SIG-M5 treated with dmso at 0.1 percent for 504 hours (cell line): ENCODE results near the gene DBH.
"Not testable (repeated sequence)": the region's sequence is repeated elsewhere in the genome, so short reads cannot be mapped to it uniquely, and the experiment has no call there.

Experiments
- DNase-seq: peaks from one replicate; lab custom pipeline; 2025; ENCODE audit not compliant: unreplicated experiment; lab: John Stamatoyannopoulos, UW

Gene DBH

DNA sequence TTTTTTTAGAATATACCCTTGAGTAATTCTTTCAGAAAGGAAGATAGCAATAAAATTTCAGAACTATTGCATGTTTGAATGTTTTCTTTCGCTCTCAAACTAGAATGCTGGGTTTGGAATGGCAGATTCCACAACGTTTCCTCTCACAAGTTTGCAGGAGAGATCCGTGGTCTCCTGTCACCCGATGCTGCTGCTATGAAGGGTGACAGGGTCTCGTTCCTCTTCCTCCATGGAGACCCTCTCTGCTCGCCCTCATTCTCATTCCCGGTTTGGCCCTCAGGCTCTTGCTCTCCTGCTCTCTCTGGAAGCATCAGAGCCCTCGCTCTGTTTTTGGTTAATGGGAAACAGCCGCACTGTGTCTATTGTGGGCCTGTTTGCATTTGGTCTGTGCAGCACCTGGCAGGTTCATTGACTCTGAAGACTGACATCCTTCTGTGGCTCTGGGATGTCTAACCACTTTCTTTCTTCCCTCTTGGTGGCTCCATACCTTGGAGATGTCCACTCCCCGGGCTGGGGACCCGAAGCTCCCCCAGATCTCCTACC is 14.4 kb upstream of the DBH start:
- DNase-seq, result no peak

DNA sequence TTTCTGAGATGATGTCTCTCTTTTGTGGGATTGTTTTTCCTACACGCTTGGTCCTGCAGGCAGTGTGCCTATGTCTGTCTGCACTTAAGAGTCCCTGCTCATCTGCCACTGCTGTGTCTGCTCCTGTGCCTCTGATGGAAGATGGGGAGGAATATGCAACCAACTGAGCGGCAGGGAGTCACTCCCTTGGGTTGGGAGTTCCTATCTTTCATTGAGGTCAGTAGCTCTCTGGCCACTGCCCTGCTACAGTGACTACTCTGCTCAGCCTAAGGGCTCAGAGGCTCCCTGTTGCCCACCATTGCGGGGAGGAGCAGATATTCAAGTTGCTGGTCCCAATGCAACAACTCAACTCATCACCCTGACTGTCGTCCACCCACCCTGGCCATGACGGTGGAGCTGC is 13.6 kb upstream of the DBH start:
- DNase-seq, result no peak

DNA sequence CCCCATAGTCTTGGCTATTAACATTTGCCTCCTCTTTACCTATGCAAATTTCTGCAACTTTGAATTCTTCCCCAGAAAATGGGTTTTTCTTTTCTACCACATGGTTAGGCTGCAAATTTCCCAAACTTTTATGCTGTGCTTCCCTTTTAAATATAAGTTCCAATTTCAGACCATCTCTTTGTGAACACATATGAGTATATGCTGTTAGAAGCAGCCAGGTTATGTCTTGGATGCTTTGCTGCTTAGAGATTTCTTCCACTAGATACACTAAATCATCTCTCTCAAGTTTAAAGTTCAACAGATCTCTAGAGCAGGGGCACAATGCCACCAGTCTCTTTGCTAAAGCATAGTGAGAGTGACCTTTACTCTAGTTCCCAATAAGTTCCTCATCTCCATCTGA is 10.2 kb upstream of the DBH start:
- not testable (repeated sequence) for DNase-seq

DNA sequence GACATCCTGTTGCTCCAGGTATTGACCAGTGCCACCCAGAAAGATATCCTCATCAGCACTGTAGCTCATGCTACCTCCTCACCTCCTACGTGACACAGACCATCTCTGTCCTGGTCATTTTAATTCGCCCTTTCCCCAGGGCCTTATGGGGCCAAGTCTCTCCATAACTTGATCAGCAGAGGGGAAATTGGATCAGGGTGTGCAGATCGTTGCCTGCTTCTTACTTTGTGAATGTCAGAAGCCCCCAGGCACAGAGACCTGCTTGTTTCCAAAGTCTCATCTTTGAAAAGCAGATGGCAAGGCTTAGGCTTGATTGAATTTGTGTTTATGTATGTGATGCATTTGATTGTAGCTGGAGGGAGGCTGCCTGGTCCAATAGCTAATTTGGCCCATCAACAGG is 8.8 kb upstream of the DBH start:
- no peak for DNase-seq

DNA sequence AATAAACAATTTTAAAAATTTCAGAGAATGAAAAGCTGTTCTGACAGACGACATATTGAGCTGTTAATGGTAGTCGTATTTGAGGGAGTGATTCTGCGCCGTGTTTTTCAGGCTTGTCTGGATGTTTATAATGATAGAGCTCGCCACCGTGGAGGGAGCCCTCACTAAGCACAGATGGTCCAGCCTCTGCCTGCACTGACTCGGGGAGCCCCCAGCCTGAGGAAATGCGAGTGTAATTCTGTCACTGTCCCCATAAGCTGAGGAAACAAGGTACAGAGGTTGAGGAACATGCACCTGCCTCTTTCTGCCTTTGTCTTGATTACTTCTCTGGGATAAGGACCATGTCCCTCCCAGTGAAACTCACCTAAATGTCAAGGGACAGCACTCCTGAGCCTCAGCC is 7.4 kb upstream of the DBH start:
- no peak for DNase-seq

DNA sequence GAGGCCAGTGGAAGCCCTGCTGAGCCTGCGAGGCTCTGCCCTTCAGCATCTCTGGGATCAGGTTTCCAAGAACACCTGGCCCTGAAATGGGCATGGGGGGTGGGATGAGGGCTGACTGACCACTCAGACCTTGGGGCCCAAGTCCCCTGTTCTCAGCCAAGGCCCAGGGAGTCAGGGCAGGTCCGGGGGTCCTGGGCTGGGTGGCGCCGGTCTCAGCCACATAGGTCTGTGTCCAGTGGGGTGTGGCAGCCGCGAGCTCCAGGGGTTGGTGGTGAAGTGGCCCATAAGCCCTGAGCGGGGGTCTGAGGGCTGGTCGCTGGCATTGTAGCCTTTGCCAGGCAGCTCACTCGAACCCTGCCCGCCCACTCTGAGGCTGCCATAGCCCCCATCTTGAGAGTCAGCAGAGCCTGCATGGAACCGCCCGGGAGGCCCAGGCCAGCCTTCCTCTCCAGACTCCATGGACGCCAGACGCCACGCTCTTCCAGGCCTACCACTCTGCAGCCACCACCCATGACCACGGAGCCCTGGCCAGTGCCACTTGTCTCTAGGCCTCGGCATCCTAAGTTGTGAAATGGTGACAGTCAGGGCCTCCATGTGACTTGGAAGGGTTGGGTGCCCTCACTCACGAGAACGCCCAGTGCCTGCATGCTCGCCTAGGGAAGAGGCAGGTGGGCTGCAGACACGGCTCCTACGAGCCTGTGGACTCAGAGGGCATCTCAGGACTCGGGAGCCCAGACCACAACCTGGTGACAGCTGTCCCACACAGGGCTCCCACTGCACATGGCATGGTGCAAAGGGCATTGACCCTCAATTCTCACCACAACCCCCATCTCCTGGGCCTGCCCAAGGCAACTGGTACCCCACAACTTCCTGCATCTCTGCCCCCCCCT is 6.7 kb upstream of the DBH start:
- no peak for DNase-seq

DNA sequence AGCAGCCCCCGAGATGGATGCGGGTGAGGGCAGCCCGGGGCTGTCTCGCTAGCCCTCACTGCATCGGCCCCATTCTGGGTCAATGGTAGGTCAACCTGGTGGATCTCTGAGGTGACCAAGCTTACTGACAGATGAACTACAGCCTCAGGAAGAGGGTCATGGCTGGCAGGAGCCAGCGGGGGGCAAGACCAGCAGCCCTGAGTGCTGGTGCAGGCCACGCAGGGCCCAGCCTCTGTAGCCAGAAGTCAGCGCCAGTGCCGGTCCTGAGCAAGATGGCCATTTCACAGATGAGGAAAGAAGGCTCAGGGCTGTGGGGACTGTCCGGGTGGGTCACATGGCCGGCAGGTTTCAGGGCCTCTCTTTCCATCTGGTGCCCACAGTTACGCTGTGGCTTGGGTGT is 5.1 kb upstream of the DBH start:
- DNase-seq, result no peak

DNA sequence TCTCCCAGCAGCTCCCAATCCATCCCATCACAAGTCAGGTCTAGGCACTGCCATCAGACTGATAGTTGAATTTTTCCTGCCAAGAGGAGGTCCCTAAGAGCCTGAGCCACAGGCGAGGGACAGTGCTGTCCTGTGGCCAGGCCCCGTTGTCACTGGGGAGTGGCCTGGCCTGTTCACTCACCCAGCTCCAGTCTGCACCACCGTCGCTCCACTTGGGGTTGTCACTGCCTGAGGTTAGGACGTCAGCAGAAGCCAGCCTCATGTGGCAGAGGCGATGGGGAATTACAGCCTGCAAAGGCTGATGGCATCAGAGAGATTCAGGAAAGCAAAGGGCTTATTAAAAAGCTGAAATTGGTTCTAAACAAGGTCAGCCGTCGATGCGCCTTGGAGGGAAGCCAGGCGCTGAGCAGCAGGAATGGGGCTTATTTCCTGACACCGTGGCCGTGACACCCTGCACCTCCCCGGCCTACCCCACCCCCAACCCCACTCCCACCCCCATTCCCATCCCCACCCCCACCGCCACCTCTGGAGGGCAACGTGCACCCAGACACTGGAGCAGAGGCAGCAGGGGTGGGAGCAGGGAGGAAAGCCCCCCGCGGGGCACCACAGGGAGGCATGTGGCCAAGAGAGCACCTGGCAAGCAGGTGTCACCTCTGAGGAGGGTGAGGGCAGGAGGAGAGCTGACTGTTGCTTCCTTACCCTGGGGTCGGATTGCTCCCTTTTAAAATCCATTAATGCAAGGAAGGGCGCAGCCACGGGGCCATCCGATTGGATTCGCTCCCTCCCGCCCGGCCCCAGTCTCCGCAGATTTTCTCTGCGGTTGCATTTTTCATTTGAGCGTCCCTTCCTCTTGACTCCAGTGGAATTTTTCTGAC is 3.1 kb upstream of the DBH start:
- no peak for DNase-seq

DNA sequence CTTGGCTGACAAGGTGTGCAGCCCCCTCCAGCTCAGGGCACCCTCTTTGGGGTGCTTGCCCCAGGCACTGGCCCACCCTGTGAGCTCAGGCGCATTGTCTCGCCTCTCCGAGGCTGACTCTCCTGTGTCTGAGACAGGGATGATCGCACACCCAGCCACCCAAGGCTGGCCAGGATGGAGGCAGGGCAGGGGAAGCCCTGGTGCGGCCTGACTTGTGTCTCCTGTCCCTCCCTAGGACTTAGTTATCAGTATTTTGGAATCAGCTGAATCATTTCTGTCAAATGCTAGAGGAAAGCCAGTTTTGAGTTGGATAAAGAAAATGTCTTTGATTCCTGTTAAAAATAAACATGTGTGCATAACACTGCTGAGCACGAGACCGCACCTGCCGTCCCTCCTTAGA is 2.5 kb upstream of the DBH start:
- no peak for DNase-seq

DNA sequence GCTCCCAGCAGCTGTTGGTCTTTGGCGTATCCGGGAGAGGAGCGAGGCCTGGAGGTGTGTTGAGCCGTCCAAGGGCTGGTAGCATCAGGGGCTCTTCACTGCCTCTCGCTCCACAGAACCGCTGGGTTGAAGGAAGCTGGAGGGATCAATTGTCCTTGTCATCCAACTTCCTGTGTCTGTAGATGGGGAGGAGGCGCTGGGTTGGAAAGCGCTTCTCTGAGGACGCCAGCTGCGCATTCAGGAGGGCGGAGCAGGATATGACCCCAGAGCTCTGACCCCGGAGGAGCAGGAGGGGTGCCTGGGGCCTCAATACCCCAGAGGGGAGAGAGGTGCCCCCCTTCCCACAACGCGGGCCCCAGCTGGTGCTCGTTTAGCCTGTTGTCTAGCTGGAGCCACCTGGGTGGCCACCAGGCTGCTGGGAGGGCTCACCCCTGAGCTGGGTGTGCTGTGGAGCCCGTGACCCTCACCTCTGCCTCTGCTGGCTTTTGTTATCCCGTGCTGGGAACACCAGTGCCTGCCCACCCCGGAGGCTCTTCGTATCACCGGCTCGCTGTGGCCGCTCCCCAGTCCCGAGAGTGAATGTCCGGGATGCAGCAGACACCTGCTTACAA is 2.0 kb upstream of the DBH start:
- DNase-seq, result no peak

DNA sequence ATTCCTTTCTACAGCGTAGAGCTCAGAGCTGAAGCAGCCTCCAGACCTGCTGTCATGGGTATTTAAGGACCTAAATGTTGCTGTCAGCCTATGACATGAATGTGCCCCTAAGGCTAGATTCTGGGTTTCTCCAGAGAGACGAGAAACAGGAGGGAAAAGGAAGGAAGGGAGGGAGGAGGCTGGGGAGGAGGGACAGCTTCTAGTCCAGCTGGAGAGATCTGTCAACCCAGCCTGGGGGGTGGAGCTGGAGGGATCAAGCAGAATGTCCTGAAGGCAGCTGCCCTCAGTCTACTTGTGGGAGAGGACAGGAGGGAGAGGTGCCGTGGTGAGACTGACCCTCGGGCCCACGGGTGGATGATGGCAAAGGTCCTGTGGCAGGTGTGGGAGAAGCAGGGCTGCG is 1.1 kb upstream of the DBH start:
- no peak for DNase-seq

DNA sequence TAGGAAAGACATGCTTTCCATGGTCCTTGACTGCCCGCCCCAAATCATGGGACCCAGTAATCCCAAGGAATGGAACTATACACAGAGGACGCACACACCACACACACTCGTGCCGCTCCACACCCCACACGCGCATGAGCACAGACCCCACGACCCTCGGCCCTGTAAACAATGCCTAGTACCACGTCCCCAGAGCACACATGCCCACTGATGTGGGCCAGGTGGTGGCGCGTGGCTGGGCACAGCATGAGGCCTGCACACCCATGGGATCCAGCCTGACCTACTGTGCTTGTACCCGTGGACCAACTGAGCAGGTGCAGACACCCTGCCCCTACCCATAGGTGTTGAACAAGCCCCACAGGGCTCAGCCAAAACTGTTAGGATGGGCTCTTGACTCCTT is 739 bp downstream of the DBH start:
- DNase-seq, result no peak

DNA sequence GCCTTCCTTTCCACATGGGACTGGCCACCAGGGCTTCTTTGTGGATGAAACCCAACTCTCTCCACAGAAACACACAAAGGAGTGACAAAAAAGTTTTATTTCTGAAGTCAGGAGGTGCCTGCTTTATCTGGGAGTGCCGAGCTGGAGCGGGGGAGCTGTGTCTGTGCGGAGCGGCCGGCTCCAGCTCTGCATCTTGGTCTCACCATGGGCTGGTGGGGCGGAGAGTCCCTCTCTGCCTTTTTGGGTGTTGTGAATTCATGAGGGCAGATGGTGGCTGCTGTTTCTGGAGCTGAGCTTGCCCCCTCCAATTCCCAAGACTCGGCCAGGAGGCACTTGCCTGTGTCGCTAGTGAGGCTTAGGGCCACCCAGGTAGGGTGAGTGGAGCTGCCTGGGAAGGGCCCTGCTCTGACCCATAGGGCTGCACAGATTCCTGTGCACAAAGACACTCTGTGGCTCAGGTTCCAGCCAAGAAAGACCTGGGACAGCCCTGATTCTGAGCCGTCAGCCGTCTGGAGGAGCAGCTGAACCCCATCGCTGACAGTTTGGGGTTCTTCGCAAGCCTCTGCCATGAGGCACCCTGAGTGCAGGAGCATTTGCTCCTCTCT is 1.4 kb downstream of the DBH start:
- no peak for DNase-seq

DNA sequence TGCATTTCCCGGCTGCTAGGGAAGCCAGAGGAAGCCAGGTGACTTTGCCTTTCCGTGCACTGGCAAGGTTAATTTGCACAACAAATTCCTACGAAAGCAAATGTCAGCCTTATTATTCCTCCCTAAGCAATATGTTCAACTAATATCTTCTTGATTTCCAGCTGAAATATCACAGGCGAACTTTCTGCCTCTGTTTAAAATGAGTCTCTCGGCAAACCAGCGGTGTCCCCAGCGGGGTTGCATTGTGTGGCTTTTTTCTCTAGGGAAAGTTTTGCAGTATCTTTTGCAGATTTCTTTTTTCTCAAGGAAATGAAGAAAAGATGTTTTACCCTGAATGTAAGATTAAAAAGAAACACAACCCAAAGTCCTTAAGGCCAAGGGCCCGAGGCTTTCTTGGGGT is 1.9 kb downstream of the DBH start:
- DNase-seq, result no peak

DNA sequence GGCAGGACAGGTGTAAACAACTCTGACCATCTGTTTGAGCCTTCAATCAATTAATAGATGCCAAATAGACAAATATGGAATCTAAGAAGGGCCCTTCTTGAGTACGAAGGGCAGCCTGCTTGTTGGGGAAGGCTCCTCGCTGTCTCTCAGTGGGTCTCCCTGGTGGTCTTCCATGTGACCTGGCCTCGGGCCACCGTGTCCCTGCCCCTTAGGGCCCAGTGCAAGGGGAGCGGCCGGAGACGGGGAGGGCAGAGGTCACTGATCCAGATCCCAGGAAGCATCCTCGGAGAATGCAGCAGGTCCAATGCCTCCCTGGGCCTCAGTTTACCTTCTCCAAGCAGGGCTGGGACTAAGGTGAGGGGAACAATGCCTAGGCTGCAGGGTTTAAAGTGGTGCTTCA is 2.5 kb downstream of the DBH start:
- no peak for DNase-seq

DNA sequence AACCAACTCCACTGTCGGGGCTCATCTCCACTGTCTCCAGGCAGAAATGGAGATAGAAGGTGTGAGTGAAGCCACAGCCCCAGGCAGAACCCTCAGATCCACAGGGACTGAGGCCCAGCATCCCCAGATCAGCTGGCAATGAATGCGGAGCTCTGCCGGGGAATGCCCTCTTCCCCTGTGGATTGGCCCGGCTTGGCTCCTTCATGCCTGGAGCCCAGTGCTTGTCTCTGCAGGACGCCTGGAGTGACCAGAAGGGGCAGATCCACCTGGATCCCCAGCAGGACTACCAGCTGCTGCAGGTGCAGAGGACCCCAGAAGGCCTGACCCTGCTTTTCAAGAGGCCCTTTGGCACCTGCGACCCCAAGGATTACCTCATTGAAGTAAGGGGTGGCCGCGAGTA is 3.5 kb downstream of the DBH start:
- no peak for DNase-seq

DNA sequence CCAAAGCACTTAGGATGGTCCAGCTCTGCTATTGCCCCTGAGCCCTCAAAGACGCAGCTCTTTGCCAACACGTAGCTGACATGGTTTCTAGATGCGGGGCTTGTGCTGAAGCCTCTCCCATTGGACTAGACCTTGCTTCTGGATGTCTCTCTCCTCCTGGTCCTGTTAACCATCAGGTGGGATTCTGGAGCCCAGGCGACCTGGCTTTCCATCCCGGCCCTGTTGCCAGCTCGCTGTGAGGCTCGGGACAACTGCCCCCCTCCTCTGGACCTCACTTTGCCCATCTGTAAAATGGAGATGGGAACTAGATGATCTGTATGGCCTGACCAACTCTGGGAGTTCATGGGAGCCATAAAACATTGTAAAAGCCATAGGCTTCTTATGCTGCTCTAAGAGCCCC is 4.0 kb downstream of the DBH start:
- DNase-seq, result no peak

DNA sequence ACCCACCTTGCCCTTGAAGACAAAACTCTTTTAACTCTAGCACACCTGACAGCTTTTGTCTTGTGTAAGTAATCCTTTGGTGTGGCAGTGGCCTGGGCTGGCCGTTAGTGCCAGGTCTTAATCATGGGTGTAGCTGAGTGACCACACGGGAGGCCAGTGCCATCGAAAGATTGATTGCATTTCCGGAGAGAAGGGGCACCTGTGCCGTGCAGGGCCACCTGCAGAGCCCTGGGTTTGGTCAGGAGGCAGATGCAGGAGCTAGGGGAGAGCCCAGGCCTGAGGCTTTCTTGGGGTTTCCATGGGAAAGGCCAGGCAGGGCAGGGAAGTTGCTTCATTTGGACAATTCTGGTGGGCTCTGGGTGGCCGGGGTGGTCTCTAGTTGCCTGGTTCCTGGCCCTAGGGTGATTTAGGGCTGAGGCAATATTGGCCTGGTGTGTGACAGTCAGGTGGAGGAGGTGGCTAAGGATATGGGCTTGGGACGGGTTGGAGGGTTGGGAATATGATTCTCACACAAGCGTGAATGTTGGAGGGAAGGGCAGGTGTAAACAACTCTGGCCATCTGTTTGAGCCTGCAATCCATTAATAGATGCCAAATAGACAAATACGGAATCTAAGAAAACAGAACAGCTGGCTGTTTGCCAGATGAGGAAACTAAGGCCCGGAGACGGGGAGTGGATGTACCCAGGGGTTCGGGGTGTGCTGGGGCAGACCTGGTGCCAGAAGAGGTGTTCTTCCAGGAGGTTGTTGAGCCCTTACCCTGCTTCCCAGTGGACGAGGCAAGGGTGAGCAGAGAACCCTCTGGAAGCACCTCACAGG is 4.6 kb downstream of the DBH start:
- DNase-seq, result no peak

DNA sequence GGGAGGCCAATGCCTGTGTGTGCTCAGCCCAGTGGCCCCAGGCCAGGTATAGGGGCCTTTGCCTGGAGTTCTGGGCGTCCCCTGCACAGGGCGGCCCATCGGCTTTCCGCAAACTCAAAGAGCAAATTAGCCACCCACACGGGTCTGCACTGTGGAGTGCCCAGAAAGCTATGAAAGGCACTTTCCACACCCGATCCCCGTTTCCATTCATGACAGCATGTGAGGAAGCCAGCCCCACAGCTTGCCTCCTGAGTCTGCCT is 5.2 kb downstream of the DBH start:
- DNase-seq, result no peak

DNA sequence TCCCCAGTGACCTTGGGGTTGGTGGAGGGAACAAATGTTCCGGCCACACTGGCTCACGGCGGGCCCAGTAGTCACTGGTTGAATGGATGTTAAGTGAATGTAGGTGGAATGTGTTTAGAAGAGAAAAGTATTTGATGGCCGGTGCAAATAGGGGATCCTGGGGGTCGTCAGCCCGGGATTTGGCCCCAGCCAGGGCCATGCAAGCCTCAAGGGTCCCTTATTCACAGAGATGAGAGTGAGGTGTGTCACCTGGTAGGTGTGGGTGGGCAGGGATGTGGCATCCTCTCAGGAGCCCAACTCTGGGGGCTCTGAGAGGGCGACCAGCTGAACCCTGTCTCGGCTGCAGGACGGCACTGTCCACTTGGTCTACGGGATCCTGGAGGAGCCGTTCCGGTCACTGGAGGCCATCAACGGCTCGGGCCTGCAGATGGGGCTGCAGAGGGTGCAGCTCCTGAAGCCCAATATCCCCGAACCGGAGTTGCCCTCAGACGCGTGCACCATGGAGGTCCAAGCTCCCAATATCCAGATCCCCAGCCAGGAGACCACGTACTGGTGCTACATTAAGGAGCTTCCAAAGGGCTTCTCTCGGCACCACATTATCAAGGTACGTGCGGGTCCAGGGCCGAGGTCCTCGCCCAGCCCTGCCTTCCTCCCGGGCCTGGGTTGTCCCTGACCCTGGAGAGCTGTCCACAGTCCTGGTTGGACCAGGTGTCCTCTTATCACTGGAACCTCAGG is 5.9 kb downstream of the DBH start:
- no peak for DNase-seq
